ENCODE measurements around the gene HMCN2.

DNA sequence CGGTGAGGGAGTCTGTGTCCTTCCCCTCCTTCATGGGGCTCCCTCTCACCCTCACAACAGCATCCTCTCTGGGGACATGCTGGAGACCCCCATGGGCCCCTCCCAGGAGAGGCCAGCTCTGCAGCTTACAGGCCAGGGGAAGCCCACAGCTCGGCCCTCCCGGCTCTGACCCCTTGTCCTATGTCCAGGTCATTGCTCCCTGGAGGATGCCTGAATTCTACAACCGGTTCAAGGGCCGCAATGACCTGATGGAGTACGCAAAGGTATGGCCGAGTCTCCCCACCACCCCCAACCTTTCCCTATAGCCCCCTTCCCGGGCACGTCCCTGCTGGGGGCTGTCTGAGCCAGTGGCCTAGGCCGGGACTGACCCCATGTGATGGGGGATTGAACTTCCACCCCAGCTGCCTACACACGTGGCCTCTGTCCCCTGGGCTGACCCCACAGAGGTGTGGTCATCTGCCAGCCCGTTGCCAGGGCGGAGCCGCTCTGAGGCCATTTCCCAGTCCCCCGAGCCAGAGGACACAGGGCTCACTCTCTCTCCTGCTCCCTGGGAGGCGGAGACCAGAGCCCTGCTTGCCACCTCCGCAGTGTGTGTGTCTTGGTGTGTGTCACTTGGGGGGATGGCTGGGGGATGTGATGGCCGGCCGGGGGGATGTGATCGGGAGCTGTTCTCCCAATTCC is 201.1 kb downstream of the HMCN2 start:
- TF ChIP-seq, protein P1, sequence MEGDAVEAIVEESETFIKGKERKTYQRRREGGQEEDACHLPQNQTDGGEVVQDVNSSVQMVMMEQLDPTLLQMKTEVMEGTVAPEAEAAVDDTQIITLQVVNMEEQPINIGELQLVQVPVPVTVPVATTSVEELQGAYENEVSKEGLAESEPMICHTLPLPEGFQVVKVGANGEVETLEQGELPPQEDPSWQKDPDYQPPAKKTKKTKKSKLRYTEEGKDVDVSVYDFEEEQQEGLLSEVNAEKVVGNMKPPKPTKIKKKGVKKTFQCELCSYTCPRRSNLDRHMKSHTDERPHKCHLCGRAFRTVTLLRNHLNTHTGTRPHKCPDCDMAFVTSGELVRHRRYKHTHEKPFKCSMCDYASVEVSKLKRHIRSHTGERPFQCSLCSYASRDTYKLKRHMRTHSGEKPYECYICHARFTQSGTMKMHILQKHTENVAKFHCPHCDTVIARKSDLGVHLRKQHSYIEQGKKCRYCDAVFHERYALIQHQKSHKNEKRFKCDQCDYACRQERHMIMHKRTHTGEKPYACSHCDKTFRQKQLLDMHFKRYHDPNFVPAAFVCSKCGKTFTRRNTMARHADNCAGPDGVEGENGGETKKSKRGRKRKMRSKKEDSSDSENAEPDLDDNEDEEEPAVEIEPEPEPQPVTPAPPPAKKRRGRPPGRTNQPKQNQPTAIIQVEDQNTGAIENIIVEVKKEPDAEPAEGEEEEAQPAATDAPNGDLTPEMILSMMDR (conservative IDR thresholded peaks at IDR 0.05) = no peak
- no peak for TF ChIP-seq ZFX (IDR thresholded peaks at IDR 0.05)
